Kidney (tissue), 14 donors: ENCODE data around the gene ATXN7L1. TPM values are rescaled to one million over a fixed set of nuclear protein-coding genes. Genes with fewer than 3 reads are reported as not detected.

Experiments
- DNase-seq, 5 donors: peaks; one replicate each; pipeline ENCODE4 v3.0.0-alpha.2; 2013 to 2020
- FAIRE-seq: peaks from 2 replicates; lab custom pipeline; 2012; peaks lifted over from hg19 to GRCh38; lab: Jason Lieb, UNC
- H3K27ac ChIP-seq, 2 donors: one replicate each; pipeline ENCODE4 v1.7.0; 2013; ENCODE audit warnings: low read depth in 2 of 2, low read length in 2 of 2, inconsistent platforms in 1 of 2
- H3K27me3 ChIP-seq: one replicate; pipeline ENCODE4 v1.7.1; 2013; ENCODE audit warnings: low read length, inconsistent platforms; ENCODE audit not compliant: control insufficient read depth, insufficient read depth
- H3K36me3 ChIP-seq, 3 donors: one replicate each; pipeline versions ENCODE4 v1.7.0 to v1.7.1; 2013; ENCODE audit warnings: low read length in 3 of 3, control low read depth in 1 of 3, inconsistent platforms in 1 of 3; ENCODE audit not compliant: insufficient read depth in 3 of 3, control insufficient read depth in 2 of 3
- H3K4me1 ChIP-seq, 3 donors: one replicate each; pipeline versions ENCODE4 v1.7.0 to v1.7.1; 2013; ENCODE audit warnings: low read length in 3 of 3, inconsistent platforms in 1 of 3, low read depth in 1 of 3; ENCODE audit not compliant: control insufficient read depth in 2 of 3, insufficient read depth in 2 of 3
- H3K4me3 ChIP-seq, 3 donors: one replicate each; pipeline versions ENCODE4 v1.7.0 to v1.8.1; 2013; ENCODE audit warnings: low read length in 3 of 3, control low read depth in 1 of 3, inconsistent platforms in 1 of 3
- H3K9ac ChIP-seq, 3 donors: one replicate each; pipeline versions ENCODE4 v1.7.0 to v1.7.1; 2013; ENCODE audit warnings: low read length in 3 of 3, control low read depth in 1 of 3, inconsistent platforms in 1 of 3
- H3K9me3 ChIP-seq, 3 donors: one replicate each; pipeline versions ENCODE4 v1.7.0 to v1.7.1; 2013; ENCODE audit warnings: low read length in 3 of 3, control low read depth in 1 of 3, inconsistent platforms in 1 of 3; ENCODE audit not compliant: control insufficient read depth in 2 of 3, insufficient read depth in 1 of 3
- intact Hi-C: fragments of 100-400 bp; cut with DNase I; formaldehyde crosslinking; loops from one replicate; pipeline ENCODE4 v1.11.1; 2022
- polyA plus RNA-seq: library from polyadenylated mRNA; stranded (reverse); fragments of 350-450 nt; fragmentation: Illumina TruSeq; extraction: RNeasy Lipid Tissue Mini Kit (QIAGEN cat#74804); gene quantifications from one replicate; pipeline ENCODE4 v1.2.3, GENCODE V29; 2014; ENCODE audit warnings: low read depth, low replicate concordance; ENCODE audit not compliant: insufficient read depth
- total RNA-seq: library from RNA; stranded (reverse); fragmentation: NEBNext Ultra II Directional; extraction: Animal tissue kit (Norgen Biotek cat#: 25700); gene quantifications from one replicate; pipeline ENCODE4 v1.2.1, GENCODE V29; 2021
- TF ChIP-seq, protein P1 (sequence below): IDR thresholded peaks from 3 replicates; pipeline ENCODE4 v1.5.1; 2012; ENCODE audit warnings: mild to moderate bottlenecking, moderate library complexity, borderline replicate concordance; ENCODE audit not compliant: insufficient read depth; ENCODE audit errors: extremely low read depth
- donor health status: control.
- donor health status: control.
- donor health status: control.
- donor health status: control.
- donor health status: control.
- donor health status: DM: yes; HTN: yes; CAD: no.
- donor health status: Normal renal cell carcinoma (clear cell type).

ATXN7L1 gene
- total and polyA plus RNA-seq, 2 donors from 2014 or later, result 12.5 to 18.5 TPM

- TF ChIP-seq, protein P1, sequence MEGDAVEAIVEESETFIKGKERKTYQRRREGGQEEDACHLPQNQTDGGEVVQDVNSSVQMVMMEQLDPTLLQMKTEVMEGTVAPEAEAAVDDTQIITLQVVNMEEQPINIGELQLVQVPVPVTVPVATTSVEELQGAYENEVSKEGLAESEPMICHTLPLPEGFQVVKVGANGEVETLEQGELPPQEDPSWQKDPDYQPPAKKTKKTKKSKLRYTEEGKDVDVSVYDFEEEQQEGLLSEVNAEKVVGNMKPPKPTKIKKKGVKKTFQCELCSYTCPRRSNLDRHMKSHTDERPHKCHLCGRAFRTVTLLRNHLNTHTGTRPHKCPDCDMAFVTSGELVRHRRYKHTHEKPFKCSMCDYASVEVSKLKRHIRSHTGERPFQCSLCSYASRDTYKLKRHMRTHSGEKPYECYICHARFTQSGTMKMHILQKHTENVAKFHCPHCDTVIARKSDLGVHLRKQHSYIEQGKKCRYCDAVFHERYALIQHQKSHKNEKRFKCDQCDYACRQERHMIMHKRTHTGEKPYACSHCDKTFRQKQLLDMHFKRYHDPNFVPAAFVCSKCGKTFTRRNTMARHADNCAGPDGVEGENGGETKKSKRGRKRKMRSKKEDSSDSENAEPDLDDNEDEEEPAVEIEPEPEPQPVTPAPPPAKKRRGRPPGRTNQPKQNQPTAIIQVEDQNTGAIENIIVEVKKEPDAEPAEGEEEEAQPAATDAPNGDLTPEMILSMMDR, result no peak
- Histone ChIP-seq H3K4me1 (no peaks in the 10 kb centered on the region), H3K27ac (no peak overlapping the region), H3K9me3 (no peaks in the 10 kb centered on the region), H3K27me3 (no peaks in the 10 kb centered on the region), H3K36me3 (peaks cover 2 to 28% (median 23%) of the 10 kb centered on the region in 3 donors), H3K9ac (no peak overlapping the region), H3K4me3 (no peak overlapping the region)
- FAIRE-seq, result no peak
- intact Hi-C loops, result no loop called here
- DNase-seq, result peak in 4 of 5 donors; percentile 68 to 80 (median 78)
Measured at GRCh38 chr7:105638902-105639495, 237.4 kb downstream of the ATXN7L1 start.

GRCh38 chr7:105638334-105638733 is 238.1 kb downstream of the ATXN7L1 start:
- Histone ChIP-seq H3K9me3 (no peaks in the 10 kb centered on the region), H3K27me3 (no peaks in the 10 kb centered on the region), H3K36me3 (peaks cover 2 to 28% (median 23%) of the 10 kb centered on the region in 3 donors), H3K27ac (no peak overlapping the region), H3K4me1 (no peaks in the 10 kb centered on the region), H3K4me3 (no peak overlapping the region), H3K9ac (no peak overlapping the region)
- intact Hi-C loops, result no loop called here
- DNase-seq (peak in 1 of 5 donors; percentile 30), FAIRE-seq (no peak)
- TF ChIP-seq, protein P1, result no peak

DNA sequence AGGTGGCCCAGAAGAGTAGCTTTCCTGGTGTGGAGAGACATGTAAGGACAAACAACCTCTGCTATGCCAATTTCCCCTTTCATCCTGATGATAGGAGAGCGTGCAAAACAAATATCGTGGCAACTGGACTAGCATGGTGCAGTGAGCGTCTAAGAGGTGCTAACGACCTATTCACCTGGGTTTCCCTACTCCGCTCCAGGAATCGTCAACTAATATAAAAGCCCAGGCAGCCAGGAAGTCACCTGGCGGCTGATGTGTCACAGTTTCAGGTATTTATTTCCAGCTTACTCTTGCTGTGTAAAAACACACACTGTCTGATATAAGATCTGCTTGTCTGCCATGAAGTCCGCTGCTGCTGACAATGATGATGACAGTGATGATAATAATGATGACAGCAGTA is 238.6 kb downstream of the ATXN7L1 start:
- Histone ChIP-seq H3K27ac (no peak overlapping the region), H3K36me3 (peaks cover 2 to 29% (median 22%) of the 10 kb centered on the region in 3 donors)

More for the DNA sequence above, 238.6 kb downstream of the ATXN7L1 start:
- no peaks in the 10 kb centered on the region for H3K4me1 ChIP-seq
- H3K27me3 ChIP-seq, result no peaks in the 10 kb centered on the region
- H3K9me3 ChIP-seq, result no peaks in the 10 kb centered on the region
- no peak overlapping the region for H3K9ac ChIP-seq
- intact Hi-C loops, result no loop called here
- TF ChIP-seq, protein P1, result no peak
- DNase-seq (no peak), FAIRE-seq (no peak)
- H3K4me3 ChIP-seq, result no peak overlapping the region
